HUES6 (cell line): ENCODE measurements around the gene NHEJ1.

ENCODE experiments used
- H3K27ac ChIP-seq: 2 replicates; pipeline ENCODE4 v1.7.0; 2013; ENCODE audit warnings: low read depth, mild to moderate bottlenecking, low read length, inconsistent platforms
- H3K27me3 ChIP-seq: 2 replicates; pipeline ENCODE4 v1.6.1; 2013; ENCODE audit warnings: low read length; ENCODE audit not compliant: control insufficient read depth, insufficient read depth
- H3K36me3 ChIP-seq: 2 replicates; pipeline ENCODE4 v1.6.1; 2013; ENCODE audit warnings: low read length; ENCODE audit not compliant: control insufficient read depth, insufficient read depth
- H3K4me1 ChIP-seq: 2 replicates; pipeline ENCODE4 v1.6.1; 2013; ENCODE audit warnings: low read length; ENCODE audit not compliant: control insufficient read depth, insufficient read depth
- H3K4me3 ChIP-seq: 2 replicates; pipeline ENCODE4 v1.5.1; 2013; ENCODE audit warnings: low read depth, low read length
- H3K9ac ChIP-seq: one replicate; pipeline ENCODE4 v1.6.1; 2013; ENCODE audit warnings: mild to moderate bottlenecking, low read length
- H3K9me3 ChIP-seq: 2 replicates; pipeline ENCODE4 v1.6.1; 2013; ENCODE audit warnings: low read depth, low read length; ENCODE audit not compliant: control insufficient read depth, insufficient read depth

The NHEJ1 gene

GRCh38 chr2:219173176-219173575, 12.6 kb upstream of the NHEJ1 start:
- Histone ChIP-seq H3K4me3 (no peak overlapping the region), H3K27ac (no peak overlapping the region), H3K4me1 (peaks cover 9% of the 10 kb centered on the region), H3K9ac (no peak overlapping the region), H3K9me3 (no peaks in the 10 kb centered on the region), H3K27me3 (no peaks in the 10 kb centered on the region), H3K36me3 (peaks cover 20% of the 10 kb centered on the region; the same call in 1 of the 2 replicates)

DNA sequence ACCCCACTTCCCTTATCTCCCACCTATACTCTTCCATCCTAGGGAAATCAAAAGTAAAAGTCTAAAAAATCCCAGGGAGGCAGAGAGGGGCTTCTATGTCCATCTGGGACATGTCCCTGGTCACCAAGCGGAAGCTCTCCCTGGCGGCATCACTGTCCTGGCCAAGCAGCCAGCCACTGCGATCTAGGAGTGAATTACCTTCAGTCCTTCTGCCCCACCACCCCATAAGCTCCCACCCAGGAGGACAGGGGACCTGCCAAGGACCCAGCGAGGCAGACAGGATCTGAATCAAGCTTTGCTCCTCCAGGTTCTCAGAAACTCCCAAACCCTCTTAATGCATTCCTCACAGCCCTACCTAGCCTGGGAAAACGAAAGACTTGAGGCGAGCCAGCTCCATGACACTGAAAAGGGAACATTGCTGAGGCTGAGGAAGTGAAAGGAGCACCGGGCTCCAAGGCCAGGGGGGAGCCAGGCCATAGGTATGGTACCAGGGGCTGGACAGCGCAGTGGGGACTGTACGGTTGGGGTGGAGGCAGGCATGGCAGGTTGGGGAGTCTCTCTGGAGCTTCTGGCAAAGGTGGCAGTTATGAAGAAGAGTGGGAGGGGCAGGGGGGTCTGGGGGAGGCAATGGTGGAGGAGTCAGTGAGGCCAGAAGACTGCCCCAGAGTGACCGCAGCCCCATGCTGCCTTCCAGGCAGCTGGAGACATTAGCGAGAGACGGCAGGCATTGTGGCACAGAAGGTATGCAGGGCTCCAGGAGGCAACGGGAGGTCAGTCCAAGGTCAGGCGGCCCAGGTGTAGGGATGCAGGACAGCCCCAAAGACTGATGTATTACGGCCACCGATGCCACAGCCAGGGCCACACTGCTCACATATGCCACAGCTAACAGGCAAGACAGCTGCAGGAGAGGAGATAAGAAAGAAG, 11.9 kb upstream of the NHEJ1 start:
- Histone ChIP-seq H3K27me3 (no peaks in the 10 kb centered on the region), H3K9ac (no peak overlapping the region), H3K9me3 (no peaks in the 10 kb centered on the region), H3K36me3 (peaks cover 20% of the 10 kb centered on the region; the same call in 1 of the 2 replicates), H3K27ac (no peak overlapping the region), H3K4me1 (peaks cover 9% of the 10 kb centered on the region), H3K4me3 (no peak overlapping the region)

GRCh38 chr2:219171231-219171651, 10.6 kb upstream of the NHEJ1 start:
- no peaks in the 10 kb centered on the region for H3K9me3 ChIP-seq
- H3K36me3 ChIP-seq, result peaks cover 20% of the 10 kb centered on the region; the same call in 1 of the 2 replicates
- H3K27ac ChIP-seq, result no peak overlapping the region
- no peak overlapping the region for H3K4me3 ChIP-seq
- H3K27me3 ChIP-seq, result no peaks in the 10 kb centered on the region
- H3K4me1 ChIP-seq, result peaks cover 9% of the 10 kb centered on the region
- no peak overlapping the region for H3K9ac ChIP-seq

- Histone ChIP-seq H3K9me3 (no peaks in the 10 kb centered on the region), H3K27me3 (no peaks in the 10 kb centered on the region), H3K4me1 (peaks cover 3% of the 10 kb centered on the region; the same call in 1 of the 2 replicates), H3K36me3 (peaks cover 20% of the 10 kb centered on the region; the same call in 1 of the 2 replicates), H3K4me3 (no peak within 1 kb of the TSS), H3K9ac (no peak within 1 kb of the TSS), H3K27ac (no peak within 1 kb of the TSS)
Measured at GRCh38 chr2:219169930-219170654, 9.5 kb upstream of the NHEJ1 start, which contains the start of gene SLC23A3. TSS of gene SLC23A3 (minus strand) at chr2:219170029. CDS start at chr2:219169984, 45 bp downstream.

- Histone ChIP-seq H3K4me3 (no peak overlapping the region), H3K9ac (no peak overlapping the region), H3K9me3 (no peaks in the 10 kb centered on the region), H3K27ac (no peak overlapping the region), H3K27me3 (no peaks in the 10 kb centered on the region), H3K4me1 (peaks cover 3% of the 10 kb centered on the region; the same call in 1 of the 2 replicates), H3K36me3 (peaks cover 9% of the 10 kb centered on the region; the same call in 1 of the 2 replicates)
Measured at GRCh38 chr2:219168932-219169331, 8.3 kb upstream of the NHEJ1 start.

DNA sequence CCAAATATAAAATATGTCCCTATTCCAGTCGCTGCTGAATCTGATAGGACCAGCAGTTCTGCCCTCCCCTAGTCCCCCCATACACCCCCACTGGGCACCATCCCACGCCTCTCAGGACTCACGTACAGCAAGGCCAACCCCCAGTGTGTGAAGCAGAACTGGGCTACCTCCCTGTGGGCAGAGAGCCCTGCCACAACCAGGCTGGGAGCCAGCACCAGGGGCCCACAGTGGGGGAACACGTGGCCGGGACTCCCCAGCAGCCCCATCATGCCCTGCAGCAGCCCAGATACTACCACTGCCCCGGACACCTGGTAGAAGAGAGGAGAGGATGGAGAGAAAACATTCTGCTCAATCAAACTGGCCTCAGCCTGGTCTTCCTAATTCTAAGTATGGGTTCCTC, 7.9 kb upstream of the NHEJ1 start:
- peaks cover 3% of the 10 kb centered on the region; the same call in 1 of the 2 replicates for H3K4me1 ChIP-seq
- no peak overlapping the region for H3K27ac ChIP-seq
- H3K4me3 ChIP-seq, result no peak overlapping the region
- H3K9ac ChIP-seq, result no peak overlapping the region
- H3K36me3 ChIP-seq, result peaks cover 9% of the 10 kb centered on the region; the same call in 1 of the 2 replicates
- H3K9me3 ChIP-seq, result no peaks in the 10 kb centered on the region
- no peaks in the 10 kb centered on the region for H3K27me3 ChIP-seq

GRCh38 chr2:219167997-219168396, 7.4 kb upstream of the NHEJ1 start:
- Histone ChIP-seq H3K27me3 (no peaks in the 10 kb centered on the region), H3K36me3 (peaks cover 7% of the 10 kb centered on the region; the same call in 1 of the 2 replicates), H3K4me3 (no peak overlapping the region), H3K9me3 (no peaks in the 10 kb centered on the region), H3K9ac (no peak overlapping the region), H3K4me1 (peaks cover 3% of the 10 kb centered on the region; the same call in 1 of the 2 replicates), H3K27ac (no peak overlapping the region)

DNA sequence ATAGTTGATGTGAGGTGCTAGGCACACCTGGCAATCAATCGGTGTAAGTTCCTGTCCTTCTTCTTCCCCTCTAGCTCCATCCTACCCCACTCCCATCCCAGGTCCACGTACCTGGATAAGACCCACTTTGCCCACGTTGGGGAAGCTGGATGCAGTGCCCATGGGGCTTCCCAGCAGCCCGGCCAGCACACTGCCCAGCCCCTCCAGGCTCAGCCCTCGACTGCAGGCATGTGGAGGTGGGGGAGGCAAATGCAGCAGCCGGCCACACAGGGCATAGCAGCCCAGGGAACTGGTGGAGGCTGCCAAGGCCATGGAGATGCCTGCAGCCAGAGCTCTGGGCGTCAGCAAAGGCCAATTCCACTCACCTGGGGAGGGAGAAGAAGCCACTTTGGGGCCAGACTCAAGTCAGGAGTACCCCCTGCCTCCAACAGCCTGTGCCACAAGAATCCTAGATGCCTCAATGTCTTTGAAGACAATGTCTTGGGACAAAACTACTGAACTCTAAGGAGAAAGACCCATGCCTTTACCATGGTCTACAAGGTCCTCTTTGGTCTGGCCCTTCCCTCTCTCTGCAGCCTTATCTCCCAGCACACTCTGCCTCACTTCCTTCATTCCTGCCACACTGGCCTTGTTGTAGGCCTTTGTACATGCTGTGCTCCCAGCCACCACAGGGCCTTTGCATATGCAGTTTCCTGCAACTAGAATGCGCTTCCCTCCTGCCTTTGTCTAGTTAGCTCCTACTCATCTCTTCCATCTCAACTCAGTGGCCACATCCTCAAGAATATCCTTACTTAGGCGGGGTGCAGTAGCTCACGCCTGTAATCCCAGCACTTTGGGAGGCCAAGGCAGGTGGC, 4.7 kb upstream of the NHEJ1 start:
- no peak overlapping the region for H3K27ac ChIP-seq
- no peak overlapping the region for H3K9ac ChIP-seq
- no peaks in the 10 kb centered on the region for H3K9me3 ChIP-seq
- no peaks in the 10 kb centered on the region for H3K36me3 ChIP-seq
- peaks cover 15% of the 10 kb centered on the region for H3K27me3 ChIP-seq
- H3K4me1 ChIP-seq, result peaks cover 4% of the 10 kb centered on the region; the same call in 1 of the 2 replicates
- no peak overlapping the region for H3K4me3 ChIP-seq

GRCh38 chr2:219163156-219163555, 2.5 kb upstream of the NHEJ1 start:
- H3K27me3 ChIP-seq, result peaks cover 15% of the 10 kb centered on the region
- H3K9ac ChIP-seq, result no peak overlapping the region
- H3K4me1 ChIP-seq, result peaks cover 4% of the 10 kb centered on the region; the same call in 1 of the 2 replicates
- no peaks in the 10 kb centered on the region for H3K36me3 ChIP-seq
- H3K27ac ChIP-seq, result no peak overlapping the region
- H3K9me3 ChIP-seq, result no peaks in the 10 kb centered on the region
- H3K4me3 ChIP-seq, result no peak overlapping the region

DNA sequence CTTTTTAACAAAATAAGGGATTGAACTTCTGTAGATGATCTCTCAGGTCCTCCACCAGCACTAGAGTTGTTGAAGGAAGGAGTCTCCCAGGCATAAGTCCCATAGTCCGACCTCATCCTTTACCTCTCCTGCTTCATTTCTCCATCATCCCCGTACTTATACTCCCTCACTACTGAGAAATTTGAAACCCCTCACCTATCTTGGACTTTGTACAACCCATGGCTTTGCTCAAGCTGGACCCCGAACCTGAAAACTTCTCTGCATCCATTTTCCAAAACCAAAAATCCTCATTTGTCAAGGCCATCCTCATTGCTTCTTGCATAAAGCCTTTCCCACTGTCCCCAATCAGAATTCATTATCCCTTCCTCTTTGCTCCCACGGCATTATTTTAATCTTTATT, 482 bp upstream of the NHEJ1 start:
- Histone ChIP-seq H3K4me1 (peaks cover 12% of the 10 kb centered on the region; the same call in 1 of the 2 replicates), H3K4me3 (peak overlapping the region; percentile 84), H3K9me3 (no peaks in the 10 kb centered on the region), H3K27ac (no peak overlapping the region), H3K36me3 (no peaks in the 10 kb centered on the region), H3K9ac (peak overlapping the region; percentile 19), H3K27me3 (peaks cover 15% of the 10 kb centered on the region)
